HCT116 (cell line): ENCODE measurements around the gene ZPR1. TPM values are rescaled to one million over a fixed set of nuclear protein-coding genes. Genes with fewer than 3 reads are reported as not detected.

Experiments used
- ATAC-seq: fragments of 200-7000 bp; cut with Tn5 transposase; 2 replicates; pipeline ENCODE4 v1.9.1; 2020; ENCODE audit warnings: mild to moderate bottlenecking, moderate library complexity
- BruUV-seq: library from RNA; stranded (reverse); fragments of 400-500 nt; replicated peaks from 2 replicates; lab custom pipeline; 2021; lab: Mats Ljungman, UMichigan
- CTCF ChIA-PET: fragments of 300-600 bp; sonication (Branson Sonifier 250); formaldehyde crosslinking; loops from one replicate; lab custom pipeline; 2021; ENCODE audit warnings: antibody characterized with exemption; lab: Charles Lee
- POLR2A ChIA-PET: fragments of 300-600, 350-600 bp; sonication (Branson Sonifier 250); formaldehyde crosslinking; loops from one replicate; lab custom pipeline; 2021; ENCODE audit warnings: antibody characterized with exemption; lab: Charles Lee
- RAD21 ChIA-PET, 2 experiments: fragments of 300-600 bp; sonication (Branson Sonifier 250); formaldehyde crosslinking; loops; one replicate each; lab custom pipeline; 2023; ENCODE audit warnings: low total read pairs in 2 of 2; ENCODE audit not compliant: uncharacterized antibody in 2 of 2, unreplicated experiment in 2 of 2, low non-redundant PET in 1 of 2; lab: Charles Lee
- DNase-seq: peaks from one replicate; pipeline ENCODE4 v3.0.0-alpha.2; 2010; ENCODE audit warnings: low read depth, low spot score
- H2AFZ ChIP-seq: fragments of 200-600 bp; shearing (Covaris generic), sonication (generic); 2 replicates; pipeline ENCODE4 v1.6.1; 2017; ENCODE audit warnings: low read depth, mixed run types, mixed read lengths, antibody characterized with exemption, low read length; ENCODE audit not compliant: poor library complexity, severe bottlenecking
- H3K27ac ChIP-seq: 2 replicates; pipeline ENCODE4 v1.5.1; 2012; ENCODE audit warnings: low read depth, low read length
- H3K27me3 ChIP-seq: fragments of 200-600 bp; sonication (generic); 2 replicates; pipeline ENCODE4 v1.6.1; 2016; ENCODE audit warnings: mixed run types, low read length, mixed read lengths; ENCODE audit not compliant: insufficient read depth
- H3K36me3 ChIP-seq, 2 experiments: fragments of 200-500 bp in 1 of 2; fragments of 200-600 bp in 1 of 2; sonication (Bioruptor generic) in 1 of 2; sonication (generic) in 1 of 2; 2 replicates each; pipeline versions ENCODE4 v1.5.1 to v1.6.1; 2014 to 2016; ENCODE audit warnings: low read length in 2 of 2, inconsistent platforms in 1 of 2, mixed read lengths in 1 of 2, mixed run types in 1 of 2; ENCODE audit not compliant: insufficient read depth in 2 of 2, control insufficient read depth in 1 of 2
- H3K4me1 ChIP-seq, 2 experiments: fragments of 200-600 bp in 1 of 2; sonication (generic) in 1 of 2; 2 replicates each; pipeline versions ENCODE4 v1.5.1 to v1.6.1; 2012 to 2017; ENCODE audit warnings: low read length in 2 of 2, inconsistent platforms in 1 of 2, mild to moderate bottlenecking in 1 of 2, mixed read lengths in 1 of 2, mixed run types in 1 of 2, moderate library complexity in 1 of 2; ENCODE audit not compliant: insufficient read depth in 2 of 2, control insufficient read depth in 1 of 2
- H3K4me2 ChIP-seq: fragments of 200-600 bp; sonication (generic); 2 replicates; pipeline ENCODE4 v1.6.1; 2017; ENCODE audit warnings: mixed run types, low read length, mixed read lengths
- H3K4me3 ChIP-seq, 2 experiments: fragments of 200-600 bp in 1 of 2; sonication (generic) in 1 of 2; replicated peaks in 1 of 2; 2 replicates each; pipeline ENCODE4 v1.5.1; 2011 to 2016; ENCODE audit warnings: low read length in 2 of 2, control low read depth in 1 of 2, low read depth in 1 of 2, mild to moderate bottlenecking in 1 of 2, mixed read lengths in 1 of 2, mixed run types in 1 of 2
- H3K79me2 ChIP-seq: fragments of 200-600 bp; sonication (generic); 2 replicates; pipeline ENCODE4 v1.6.1; 2017; ENCODE audit warnings: mild to moderate bottlenecking, mixed run types, low read length, moderate library complexity, mixed read lengths; ENCODE audit not compliant: insufficient read depth
- H3K9ac ChIP-seq: fragments of 200-600 bp; sonication (generic); 2 replicates; pipeline ENCODE4 v1.6.1; 2016; ENCODE audit warnings: low read length, mixed read lengths
- H3K9me2 ChIP-seq: fragments of 200-600 bp; sonication (generic), shearing (Covaris generic); 2 replicates; pipeline ENCODE4 v1.6.1; 2017; ENCODE audit warnings: mixed run types, mild to moderate bottlenecking, moderate library complexity; ENCODE audit not compliant: insufficient read depth
- H3K9me3 ChIP-seq, 2 experiments: fragments of 200-500 bp in 1 of 2; fragments of 200-600 bp in 1 of 2; sonication (Bioruptor generic) in 1 of 2; sonication (generic) in 1 of 2; 2 replicates each; pipeline ENCODE4 v1.6.1; 2014 to 2017; ENCODE audit warnings: low read length in 2 of 2, mixed read lengths in 2 of 2, inconsistent platforms in 1 of 2, low read depth in 1 of 2, mild to moderate bottlenecking in 1 of 2, mixed run types in 1 of 2, moderate library complexity in 1 of 2; ENCODE audit not compliant: control insufficient read depth in 1 of 2, insufficient read depth in 1 of 2
- H4K20me1 ChIP-seq: fragments of 200-600 bp; sonication (generic), shearing (Covaris generic); 2 replicates; pipeline ENCODE4 v1.6.1; 2017; ENCODE audit warnings: mixed run types, mild to moderate bottlenecking, moderate library complexity; ENCODE audit not compliant: insufficient read depth
- CTCF ChIP-seq, 3 experiments: fragments of 200-600 bp in 1 of 3; sonication (generic) in 1 of 3; IDR thresholded peaks in 2 of 3; conservative IDR thresholded peaks in 1 of 3; 2 replicates each; pipeline ENCODE4 v1.5.1; 2012 to 2017; ENCODE audit warnings: low read depth in 2 of 3, low read length in 2 of 3, antibody characterized with exemption in 1 of 3, borderline replicate concordance in 1 of 3, control low read depth in 1 of 3, mild to moderate bottlenecking in 1 of 3, mixed read lengths in 1 of 3, mixed run types in 1 of 3, moderate library complexity in 1 of 3; ENCODE audit not compliant: insufficient read depth in 1 of 3
- EGR1 ChIP-seq: IDR thresholded peaks from 2 replicates; pipeline ENCODE4 v1.6.1; 2012; ENCODE audit warnings: low read depth
- ELF1 ChIP-seq: IDR thresholded peaks from 2 replicates; pipeline ENCODE4 v1.6.1; 2012; ENCODE audit warnings: low read depth, borderline replicate concordance
- EZH2 ChIP-seq: fragments of 200-600 bp; sonication (generic); IDR thresholded peaks from 2 replicates; pipeline ENCODE4 v1.6.1; 2017; ENCODE audit warnings: antibody characterized with exemption, mixed run types
- EZH2phosphoT487 ChIP-seq: fragments of 200-600 bp; IDR thresholded peaks from 2 replicates; pipeline ENCODE4 v1.6.1; 2018; ENCODE audit warnings: antibody characterized with exemption, borderline replicate concordance
- FOSL1 ChIP-seq: IDR thresholded peaks from 2 replicates; pipeline ENCODE4 v1.6.1; 2012; ENCODE audit warnings: low read depth
- MAX ChIP-seq: IDR thresholded peaks from 2 replicates; pipeline ENCODE4 v1.6.1; 2012
- RAD21 ChIP-seq: IDR thresholded peaks from 2 replicates; pipeline ENCODE4 v1.6.1; 2012; ENCODE audit warnings: low read depth, mild to moderate bottlenecking
- REST ChIP-seq: IDR thresholded peaks from 2 replicates; pipeline ENCODE4 v1.6.1; 2012; ENCODE audit warnings: low read depth
- TCF7L2 ChIP-seq: IDR thresholded peaks from 2 replicates; pipeline ENCODE4 v1.7.0; 2011; ENCODE audit warnings: borderline replicate concordance, inconsistent platforms; ENCODE audit not compliant: insufficient read depth, insufficient read length; ENCODE audit errors: extremely low read depth
- YY1 ChIP-seq: IDR thresholded peaks from 2 replicates; pipeline ENCODE4 v1.6.1; 2011; ENCODE audit warnings: low read length, low read depth, moderate library complexity, mild to moderate bottlenecking; ENCODE audit not compliant: insufficient replicate concordance; ENCODE audit errors: extremely low read depth
- ZBTB33 ChIP-seq: IDR thresholded peaks from 2 replicates; pipeline ENCODE4 v1.6.1; 2011; ENCODE audit warnings: mild to moderate bottlenecking, low read length, moderate library complexity; ENCODE audit not compliant: insufficient replicate concordance; ENCODE audit errors: extremely low read depth
- ZNF274 ChIP-seq: fragments of 200-500 bp; sonication (Bioruptor generic); IDR thresholded peaks from 2 replicates; pipeline ENCODE4 v1.6.1; 2014; ENCODE audit warnings: mild to moderate bottlenecking, low read depth, low read length, inconsistent platforms
- intact Hi-C: fragments of 100-400 bp; cut with micrococcal nuclease; formaldehyde crosslinking; loops from 2 replicates; pipeline ENCODE4 v1.10.0; 2022
- total RNA-seq: library from RNA; stranded (reverse); gene quantifications from one replicate; pipeline ENCODE4 v1.2.1, GENCODE V29; 2021; ENCODE audit not compliant: unreplicated experiment

ZPR1 gene
- total RNA-seq, 1 experiment from 2014 or later = 56.3 TPM

- TF ChIP-seq YY1 = no peak
- no peak for TF ChIP-seq ZBTB33
- TF ChIP-seq EZH2phosphoT487 = no peak
- no peak for TF ChIP-seq MAX
- TF ChIP-seq FOSL1 = no peak
- TF ChIP-seq EZH2 = no peak
- no peak for TF ChIP-seq EGR1
Measured at GRCh38 chr11:116807601-116808261, 19.9 kb upstream of the ZPR1 start (continued).

GRCh38 chr11:116804001-116804400 lies 16.2 kb upstream of the ZPR1 start:
- no peaks in the 10 kb centered on the region for H3K27me3 ChIP-seq
- ChIA-PET RAD21 (no interaction called here), CTCF (no interaction called here), POLR2A (no interaction called here)
- BruUV-seq = no TSS peak
- no peak for ATAC-seq
- H4K20me1 ChIP-seq = no peaks in the 10 kb centered on the region
- no peak overlapping the region for H3K9ac ChIP-seq
- no peaks in the 10 kb centered on the region for H3K9me3 ChIP-seq
- no peak overlapping the region for H3K27ac ChIP-seq
- H3K9me2 ChIP-seq = no peaks in the 10 kb centered on the region
- H3K4me2 ChIP-seq = no peak overlapping the region
- H3K4me3 ChIP-seq = no peak overlapping the region
- no peak overlapping the region for H2AFZ ChIP-seq
- DNase-seq = no peak
- intact Hi-C loops = no loop called here
- no peaks in the 10 kb centered on the region for H3K79me2 ChIP-seq
- no peaks in the 10 kb centered on the region for H3K4me1 ChIP-seq
- no peaks in the 10 kb centered on the region for H3K36me3 ChIP-seq
- TF ChIP-seq MAX (no peak), EGR1 (no peak), TCF7L2 (no peak), EZH2 (no peak), CTCF (IDR thresholded peaks at IDR 0.05 in 2 of 3, conservative IDR thresholded peaks at IDR 0.05 in 1 of 3; ENCODE audit: borderline replicate concordance in 1 of 3, insufficient read depth in 1 of 3, low read depth in 2 of 3, low read length in 2 of 3) (no peak), RAD21 (no peak), ELF1 (no peak), REST (no peak), ZNF274 (no peak), EZH2phosphoT487 (no peak)
